SK-MEL-5 (cell line): Measurements from ENCODE around the gene RHEBL1. TPM values are rescaled to one million over a fixed set of nuclear protein-coding genes. Genes with fewer than 3 reads are reported as not detected.
A peak's percentile ranks its signal among the peaks of the same experiment; 100 is the strongest.
"Not testable (repeated sequence)": the region's sequence is repeated elsewhere in the genome, so short reads cannot be mapped to it uniquely, and the experiment has no call there.

Source experiments
- DNase-seq: peaks from one replicate; pipeline ENCODE4 v3.0.0-alpha.2; 2016; ENCODE audit warnings: low read depth, low spot score
- in situ Hi-C: cut with HindIII; loops from 2 replicates; pipeline ENCODE4 v1.10.0; 2016; ENCODE audit warnings: low sequenced_read_pairs, high pct_unique_total_duplicates, low pct_unique_long_range_greater_than_20kb
- total RNA-seq: library from RNA; depleted of rRNA; stranded (reverse); fragments of >200 nt; shearing (Covaris generic); gene quantifications from 2 replicates; pipeline ENCODE4 v1.2.3, GENCODE V29; 2014

The RHEBL1 gene
- total RNA-seq, 1 experiment from 2014 or later = 7.8 TPM

- peak; percentile 87 for DNase-seq
- in situ Hi-C loops = no loop called here
Observed at GRCh38 chr12:49092086-49092815, 22.5 kb upstream of the RHEBL1 start.

- in situ Hi-C loops = no loop called here
- DNase-seq = no peak
Observed at GRCh38 chr12:49091836-49092085, 22.0 kb upstream of the RHEBL1 start.

GRCh38 chr12:49091056-49091835 is 21.5 kb upstream of the RHEBL1 start:
- in situ Hi-C loops = no loop called here
- no peak for DNase-seq

GRCh38 chr12:49089821-49090773 is 20.3 kb upstream of the RHEBL1 start:
- in situ Hi-C loops = no loop called here
- no peak for DNase-seq

- no peak for DNase-seq
- in situ Hi-C loops = no loop called here
Observed at GRCh38 chr12:49088932-49089330, 19.2 kb upstream of the RHEBL1 start.

- in situ Hi-C loops = no loop called here
- DNase-seq = peak; percentile 93
Observed at GRCh38 chr12:49088150-49088931, 18.6 kb upstream of the RHEBL1 start.

GRCh38 chr12:49086116-49086515 is 16.3 kb upstream of the RHEBL1 start:
- in situ Hi-C loops = no loop called here
- DNase-seq = peak; percentile 36

- DNase-seq = no peak
- in situ Hi-C loops = no loop called here
Observed at GRCh38 chr12:49084438-49084837, 14.7 kb upstream of the RHEBL1 start.

- in situ Hi-C loops = no loop called here
- no peak for DNase-seq
Observed at GRCh38 chr12:49079793-49080192, 10.0 kb upstream of the RHEBL1 start.

- no peak for DNase-seq
- in situ Hi-C loops = no loop called here
Observed at GRCh38 chr12:49070971-49071370, 1.2 kb upstream of the RHEBL1 start.

- DNase-seq = no peak
- in situ Hi-C loops = no loop called here
Observed at GRCh38 chr12:49068879-49069506, 786 bp downstream of the RHEBL1 start.

GRCh38 chr12:49066120-49066519 is 3.7 kb downstream of the RHEBL1 start:
- DNase-seq = no peak
- in situ Hi-C loops = no loop called here

- in situ Hi-C loops = no loop called here
- DNase-seq = no peak
Observed at GRCh38 chr12:49064767-49065152, 5.0 kb downstream of the RHEBL1 start.

- in situ Hi-C loops, DNase-seq: not testable (repeated sequence)
Observed at GRCh38 chr12:49061916-49062315, 7.9 kb downstream of the RHEBL1 start.

GRCh38 chr12:49061157-49061650 is 8.6 kb downstream of the RHEBL1 start:
- no peak for DNase-seq
- in situ Hi-C loops = no loop called here

GRCh38 chr12:49060237-49061156 is 9.3 kb downstream of the RHEBL1 start, which contains the start of gene KMT2D:
Gene KMT2D, minus strand, starts transcription at chr12:49060794. Its CDS starts 5,470 bp downstream, at chr12:49055324.
- in situ Hi-C loops = no loop called here

More at GRCh38 chr12:49060237-49061156, 9.3 kb downstream of the RHEBL1 start, which contains the start of gene KMT2D:
- peak; percentile 92 for DNase-seq
